AG04450 (cell line): ENCODE results near the gene MALRD1. TPM values are rescaled to one million over a fixed set of nuclear protein-coding genes. Genes with fewer than 3 reads are reported as not detected.

ENCODE experiments used
- CTCF ChIA-PET: fragments of 300-600, 350-600 bp; formaldehyde crosslinking; extraction: SDS; loops from one replicate; lab custom pipeline; 2022; ENCODE audit warnings: antibody characterized with exemption, inconsistent platforms; lab: Charles Lee
- POLR2A ChIA-PET: fragments of 350-600 bp; formaldehyde crosslinking; extraction: SDS; loops from one replicate; lab custom pipeline; 2021; ENCODE audit warnings: antibody characterized with exemption, inconsistent platforms; lab: Yijun Ruan, JAX
- DNase-seq: peaks from one replicate; pipeline ENCODE4 v3.0.0-alpha.2; 2011; ENCODE audit warnings: low read depth, low spot score
- H3K27ac ChIP-seq: one replicate; pipeline ENCODE4 v1.5.1; 2012; ENCODE audit warnings: low read depth, low read length, control low read depth
- H3K27me3 ChIP-seq: one replicate; pipeline ENCODE4 v1.6.0; 2012; ENCODE audit warnings: low read length; ENCODE audit not compliant: control insufficient read depth, insufficient read depth
- H3K4me3 ChIP-seq: 2 replicates; pipeline ENCODE4 v1.5.1; 2011; ENCODE audit warnings: mild to moderate bottlenecking, low read depth, low read length, control low read depth
- H3K9me3 ChIP-seq: 2 replicates; pipeline ENCODE4 v1.5.1; 2012; ENCODE audit warnings: low read length; ENCODE audit not compliant: control insufficient read depth, insufficient read depth
- CTCF ChIP-seq: IDR thresholded peaks from 2 replicates; pipeline ENCODE4 v1.5.1; 2011; ENCODE audit warnings: low read depth, low read length, control low read depth, inconsistent platforms
- polyA plus RNA-seq: library from polyadenylated mRNA; depleted of rRNA; stranded (reverse); fragments of >200 nt; gene quantifications from 2 replicates; pipeline ENCODE4 v1.2.3, GENCODE V29; 2011

MALRD1 gene
- polyA plus RNA-seq, 1 experiment = 2.4 TPM

DNA sequence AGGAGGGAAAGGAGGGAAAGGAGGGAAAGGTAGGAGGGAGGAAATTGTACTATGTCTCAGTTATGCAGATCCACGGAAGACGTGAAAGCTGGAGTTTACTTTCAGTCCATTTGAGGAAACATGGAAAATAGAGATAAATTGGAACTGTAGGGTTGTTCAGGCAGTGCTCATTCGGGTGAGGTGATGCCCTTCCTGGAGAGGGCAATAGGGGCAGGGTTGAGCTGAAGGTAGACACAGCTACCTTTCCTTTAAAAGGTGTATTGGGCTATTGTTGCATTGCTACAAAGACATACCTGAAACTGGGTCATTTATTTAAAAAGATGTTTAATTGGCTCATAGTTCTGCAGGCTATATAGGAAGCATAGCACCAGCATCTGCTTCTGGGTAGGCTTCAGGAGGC lies 650.7 kb downstream of the MALRD1 start:
- DNase-seq = no peak
- Histone ChIP-seq H3K27me3 (no peaks in the 10 kb centered on the region), H3K27ac (no peak overlapping the region), H3K9me3 (no peaks in the 10 kb centered on the region), H3K4me3 (no peak overlapping the region)
- TF ChIP-seq CTCF = no peak
- CTCF ChIA-PET = no interaction called here
- POLR2A ChIA-PET = no interaction called here

DNA sequence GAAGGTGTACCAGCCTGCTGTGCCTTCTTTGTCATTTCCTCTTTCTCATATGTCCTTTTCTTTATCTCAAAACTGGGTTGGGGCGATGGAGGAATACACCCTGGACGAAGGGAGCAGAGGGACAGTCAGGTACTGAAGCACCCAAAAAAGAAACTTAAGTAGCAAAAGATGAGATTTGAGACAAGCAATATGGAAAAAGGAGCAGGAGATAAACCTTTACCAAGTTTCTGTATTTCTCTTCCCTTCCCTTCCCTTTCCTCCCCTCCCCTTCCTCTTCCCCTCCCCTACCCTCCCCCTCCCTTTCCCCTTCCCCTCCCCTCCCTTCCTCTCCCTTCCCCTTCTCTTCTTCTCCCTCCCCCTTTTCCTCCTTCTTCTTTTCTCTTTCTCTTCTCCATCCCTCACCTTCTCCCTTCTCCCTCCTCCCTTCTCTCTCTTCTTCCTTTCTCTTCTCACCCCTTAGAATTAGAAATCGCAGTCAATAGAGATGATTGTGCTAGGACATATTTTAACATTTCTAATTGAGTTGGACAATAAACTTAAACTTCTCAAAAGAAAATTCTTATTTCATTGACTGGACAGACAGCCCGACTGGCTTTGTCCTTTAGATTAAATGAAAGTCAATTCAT lies 652.9 kb downstream of the MALRD1 start:
- H3K4me3 ChIP-seq = no peak overlapping the region
- no peaks in the 10 kb centered on the region for H3K27me3 ChIP-seq
- H3K27ac ChIP-seq = no peak overlapping the region
- ChIA-PET POLR2A (interaction anchor here (0.6 to 1.7 kb wide), 2 partner anchors 18 to 213 kb away, joined by 3 to 4 read pairs; no protein-coding TSS in a partner anchor), CTCF (interaction anchor here (0.7 kb wide), 1 partner anchor 72 kb away, joined by 5 read pairs; no protein-coding TSS in a partner anchor)
- no peaks in the 10 kb centered on the region for H3K9me3 ChIP-seq
- no peak for TF ChIP-seq CTCF
- DNase-seq = no peak

DNA sequence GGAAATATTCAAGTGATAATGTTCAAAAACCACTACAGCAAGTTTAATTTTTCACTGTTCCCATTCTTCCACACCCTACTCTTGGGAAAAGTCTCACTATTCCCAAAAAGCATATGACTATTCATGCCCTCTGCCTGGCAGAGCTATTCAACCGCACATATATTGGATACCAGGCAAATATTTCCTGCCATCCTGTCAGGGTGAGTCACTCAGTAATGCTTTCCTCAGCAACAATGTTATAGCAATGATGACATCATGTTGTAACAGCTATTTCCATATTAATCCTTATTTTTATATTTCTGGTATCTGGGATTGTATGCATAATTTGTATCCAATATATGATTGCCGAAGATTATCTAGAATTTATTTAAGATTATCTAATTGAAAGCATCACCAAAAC lies 653.6 kb downstream of the MALRD1 start:
- Histone ChIP-seq H3K9me3 (no peaks in the 10 kb centered on the region), H3K4me3 (no peak overlapping the region), H3K27ac (no peak overlapping the region), H3K27me3 (no peaks in the 10 kb centered on the region)
- ChIA-PET CTCF (interaction anchor here (0.6 to 0.7 kb wide), 2 partner anchors 31 to 73 kb away, joined by 3 to 5 read pairs; no protein-coding TSS in a partner anchor), POLR2A (interaction anchor here (1.7 kb wide), 1 partner anchor 17 kb away, joined by 4 read pairs; no protein-coding TSS in a partner anchor)
- no peak for TF ChIP-seq CTCF
- no peak for DNase-seq

GRCh38 chr10:19704544-19704943 lies 655.9 kb downstream of the MALRD1 start:
- ChIA-PET CTCF (no interaction called here), POLR2A (interaction anchor here (0.6 kb wide), 1 partner anchor 552 kb away, joined by 3 read pairs; no protein-coding TSS in a partner anchor)
- no peak for TF ChIP-seq CTCF
- DNase-seq = no peak
- Histone ChIP-seq H3K9me3 (no peaks in the 10 kb centered on the region), H3K4me3 (no peak overlapping the region), H3K27ac (no peak overlapping the region), H3K27me3 (no peaks in the 10 kb centered on the region)

DNA sequence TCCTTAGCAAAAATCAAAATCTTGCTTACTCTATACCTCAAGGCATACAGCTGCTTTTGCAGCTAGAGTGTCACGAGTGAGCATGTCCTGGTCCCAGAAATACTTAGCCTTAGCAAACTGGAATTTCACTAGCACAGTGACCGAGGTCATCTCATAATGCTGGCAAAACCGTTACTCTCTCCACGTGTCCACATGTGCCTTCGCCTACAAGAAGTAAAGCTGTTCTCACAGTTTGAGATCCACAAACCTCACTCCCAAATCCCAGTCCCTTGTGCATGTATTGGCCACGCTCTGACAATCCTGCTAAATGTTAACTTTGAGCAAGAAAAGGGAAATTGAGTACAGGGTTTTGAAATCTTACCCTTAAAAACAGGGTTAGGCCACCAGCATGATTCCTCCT lies 656.6 kb downstream of the MALRD1 start:
- Histone ChIP-seq H3K9me3 (no peaks in the 10 kb centered on the region), H3K27me3 (no peaks in the 10 kb centered on the region), H3K27ac (no peak overlapping the region), H3K4me3 (no peak overlapping the region)
- no peak for TF ChIP-seq CTCF
- CTCF ChIA-PET = interaction anchor here (0.7 to 2.2 kb wide), 2 partner anchors 11 to 82 kb away, joined by 3 to 4 read pairs; no protein-coding TSS in a partner anchor
- DNase-seq = no peak
- POLR2A ChIA-PET = interaction anchor here (0.6 kb wide), 1 partner anchor 551 kb away, joined by 3 read pairs; no protein-coding TSS in a partner anchor
